Psoas muscle (tissue), 8 donors: ENCODE measurements around the gene CSNK2A3. TPM values are rescaled to one million over a fixed set of nuclear protein-coding genes. Genes with fewer than 3 reads are reported as not detected.

Source experiments
- ATAC-seq, 4 donors: fragments of 200-7000 bp; cut with Tn5 transposase; one replicate each; pipeline ENCODE4 v1.9.1; 2020; ENCODE audit warnings: moderate library complexity in 3 of 4, mild to moderate bottlenecking in 2 of 4
- DNase-seq, 2 donors: peaks; one replicate each; pipeline ENCODE4 v3.0.0-alpha.2; 2020
- H3K27ac ChIP-seq: fragments of 200-600 bp; one replicate; pipeline ENCODE4 v1.8.0; 2022
- H3K27me3 ChIP-seq, 3 donors: fragments of 200-600 bp in 1 of 3; one replicate each; pipeline versions ENCODE4 v1.6.1 to v1.8.0; 2013 to 2022; ENCODE audit warnings: low read length in 2 of 3, mild to moderate bottlenecking in 2 of 3, moderate library complexity in 1 of 3; ENCODE audit not compliant: insufficient read depth in 3 of 3
- H3K36me3 ChIP-seq, 2 donors: fragments of 200-600 bp in 1 of 2; one replicate each; pipeline versions ENCODE4 v1.6.1 to v1.8.0; 2013 to 2022; ENCODE audit warnings: low read depth in 1 of 2, mild to moderate bottlenecking in 1 of 2, moderate library complexity in 1 of 2; ENCODE audit not compliant: insufficient read depth in 1 of 2
- H3K4me1 ChIP-seq: fragments of 200-600 bp; one replicate; pipeline ENCODE4 v1.8.0; 2022
- H3K4me3 ChIP-seq: fragments of 200-600 bp; one replicate; pipeline ENCODE4 v1.8.0; 2022; ENCODE audit warnings: mild to moderate bottlenecking
- H3K9me3 ChIP-seq: fragments of 200-600 bp; one replicate; pipeline ENCODE4 v1.8.0; 2022
- WGBS, 3 donors: extraction: QIAGEN DNeasy Blood & Tissue Kit; methylation state at CpG; one replicate each; pipeline versions ENCODE4 v1.1.6 to v1.1.7; 2013; 5-methylcytosine and 5-hydroxymethylcytosine counted together
- intact Hi-C, 2 donors: fragments of 100-400 bp; cut with DNase I; formaldehyde crosslinking; loops; one replicate each; pipeline versions ENCODE4 v1.11.0 to v1.14.2; 2022
- polyA plus RNA-seq, 3 donors: library from polyadenylated mRNA; stranded (reverse); fragments of 200-250 nt; gene quantifications; one replicate each; pipeline ENCODE4 v1.2.3, GENCODE V29; 2013
- total RNA-seq, 4 donors: library from RNA; stranded (reverse); fragmentation: NEBNext Ultra II Directional in 2 of 4; extraction: Animal tissue kit (Norgen Biotek cat#: 25700) in 2 of 4; gene quantifications; one replicate each; pipeline versions ENCODE4 v1.2.1 to v1.2.4, GENCODE V29; 2021 to 2023
- TF ChIP-seq, protein P1 (sequence below): fragments of 200-600 bp; IDR thresholded peaks from one replicate; pipeline ENCODE4 v1.8.0; 2022; ENCODE audit warnings: antibody characterized with exemption
- donor health status: healthy with polysubstance abuse.
- donor health status: DM: no; HTN: no; CAD: no; lungs with moderate emphysema.
- donor health status: Bipolar disorder and iron deficiency.
- donor health status: healthy.
- donor health status: DM: yes; HTN: yes; CAD: no.
- donor health status: DM: no; HTN: no; CAD: no.
- donor health status: DM: no; HTN: no; CAD: no.
- donor health status: DM: yes; HTN: yes; CAD: no.

Gene CSNK2A3
- total and polyA plus RNA-seq, 7 donors: 0.52 to 2.0 (median 1.3) TPM; not detected in 1

DNA sequence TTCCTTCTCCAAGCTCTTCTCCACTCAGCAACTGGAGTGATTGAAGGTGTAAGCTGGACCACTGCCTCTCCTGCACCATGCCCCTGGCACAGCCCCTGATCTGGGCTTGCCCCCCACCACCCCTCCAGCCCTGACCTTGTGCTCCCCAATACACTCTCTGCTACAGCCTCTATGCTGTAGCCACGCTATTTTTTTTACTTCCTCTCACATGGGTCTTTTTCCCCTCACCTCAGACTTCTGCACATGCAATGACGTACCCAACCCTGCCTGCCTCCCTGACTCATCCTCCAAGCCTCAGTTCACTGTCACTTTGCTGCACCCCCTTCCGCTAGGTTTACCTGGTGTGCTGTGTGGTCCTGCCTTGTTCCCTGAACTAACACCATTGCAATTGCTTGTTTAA, 9.0 kb downstream of the CSNK2A3 start:
- Histone ChIP-seq H3K4me1 (peaks cover 5% of the 10 kb centered on the region), H3K9me3 (no peaks in the 10 kb centered on the region), H3K27ac (no peak overlapping the region), H3K27me3 (no peaks in the 10 kb centered on the region), H3K4me3 (no peak overlapping the region), H3K36me3 (no peaks in the 10 kb centered on the region)
- DNase-seq (no peak), ATAC-seq (no peak)
- TF ChIP-seq, protein P1, sequence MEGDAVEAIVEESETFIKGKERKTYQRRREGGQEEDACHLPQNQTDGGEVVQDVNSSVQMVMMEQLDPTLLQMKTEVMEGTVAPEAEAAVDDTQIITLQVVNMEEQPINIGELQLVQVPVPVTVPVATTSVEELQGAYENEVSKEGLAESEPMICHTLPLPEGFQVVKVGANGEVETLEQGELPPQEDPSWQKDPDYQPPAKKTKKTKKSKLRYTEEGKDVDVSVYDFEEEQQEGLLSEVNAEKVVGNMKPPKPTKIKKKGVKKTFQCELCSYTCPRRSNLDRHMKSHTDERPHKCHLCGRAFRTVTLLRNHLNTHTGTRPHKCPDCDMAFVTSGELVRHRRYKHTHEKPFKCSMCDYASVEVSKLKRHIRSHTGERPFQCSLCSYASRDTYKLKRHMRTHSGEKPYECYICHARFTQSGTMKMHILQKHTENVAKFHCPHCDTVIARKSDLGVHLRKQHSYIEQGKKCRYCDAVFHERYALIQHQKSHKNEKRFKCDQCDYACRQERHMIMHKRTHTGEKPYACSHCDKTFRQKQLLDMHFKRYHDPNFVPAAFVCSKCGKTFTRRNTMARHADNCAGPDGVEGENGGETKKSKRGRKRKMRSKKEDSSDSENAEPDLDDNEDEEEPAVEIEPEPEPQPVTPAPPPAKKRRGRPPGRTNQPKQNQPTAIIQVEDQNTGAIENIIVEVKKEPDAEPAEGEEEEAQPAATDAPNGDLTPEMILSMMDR: no peak
- intact Hi-C loops: no loop called here
- 90 to 97% (median 96%) methylated on average over 3 of the region's 3 CpGs for WGBS, 3 donors

DNA sequence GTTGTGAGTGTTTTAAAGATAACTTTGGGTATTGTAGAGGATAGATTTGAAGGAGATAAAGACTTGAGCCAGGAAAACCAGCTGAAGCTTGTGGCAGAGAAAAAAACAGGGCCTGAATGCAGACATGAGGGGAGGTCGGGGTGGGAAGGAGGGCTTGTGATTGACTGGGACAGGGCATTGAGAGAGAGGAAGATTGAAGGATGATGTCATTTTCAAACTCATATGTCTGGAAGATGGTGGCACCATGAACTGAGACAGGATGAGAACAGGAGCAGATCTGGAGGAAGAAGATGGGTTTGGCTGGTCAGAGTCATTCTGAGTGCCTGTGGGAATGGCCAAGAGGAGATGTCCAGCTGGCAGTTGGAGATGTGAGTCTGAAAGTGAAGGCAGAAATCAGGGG, 14.7 kb downstream of the CSNK2A3 start:
- no peaks in the 10 kb centered on the region for H3K27me3 ChIP-seq
- DNase-seq (no peak), ATAC-seq (no peak)
- 88 to 95% (median 93%) methylated on average over 1 of the region's 1 CpG for WGBS, 3 donors
- H3K4me3 ChIP-seq: no peak overlapping the region
- TF ChIP-seq, protein P1: no peak
- H3K27ac ChIP-seq: no peak overlapping the region
- H3K9me3 ChIP-seq: no peaks in the 10 kb centered on the region
- intact Hi-C loops: no loop called here
- H3K36me3 ChIP-seq: no peaks in the 10 kb centered on the region
- no peaks in the 10 kb centered on the region for H3K4me1 ChIP-seq

DNA sequence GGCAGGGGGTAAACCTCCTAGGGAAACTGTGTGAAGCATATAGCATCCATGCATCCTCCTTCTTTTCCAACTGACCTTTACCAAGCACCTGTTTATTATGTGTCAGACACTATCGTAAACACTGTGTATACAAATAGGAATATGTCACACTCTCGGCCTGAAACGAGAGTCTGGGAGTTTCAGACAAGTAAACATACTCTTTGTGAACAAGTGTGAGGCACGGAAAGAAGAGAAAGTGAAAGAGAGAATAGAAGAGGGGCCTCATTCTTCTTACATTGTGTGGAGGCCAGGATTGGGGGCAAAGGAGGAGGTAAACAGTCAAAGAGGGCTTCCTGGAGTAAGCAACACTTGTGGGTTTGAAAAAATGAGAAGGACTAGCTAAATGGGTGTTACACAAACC, 16.4 kb downstream of the CSNK2A3 start:
- Histone ChIP-seq H3K4me1 (no peaks in the 10 kb centered on the region), H3K4me3 (no peak overlapping the region), H3K9me3 (no peaks in the 10 kb centered on the region), H3K36me3 (no peaks in the 10 kb centered on the region), H3K27me3 (no peaks in the 10 kb centered on the region), H3K27ac (no peak overlapping the region)
- intact Hi-C loops: no loop called here
- DNase-seq (no peak), ATAC-seq (no peak)
- WGBS, 3 donors: 90% methylated on average over 4 of the region's 4 CpGs
- TF ChIP-seq, protein P1: no peak

DNA sequence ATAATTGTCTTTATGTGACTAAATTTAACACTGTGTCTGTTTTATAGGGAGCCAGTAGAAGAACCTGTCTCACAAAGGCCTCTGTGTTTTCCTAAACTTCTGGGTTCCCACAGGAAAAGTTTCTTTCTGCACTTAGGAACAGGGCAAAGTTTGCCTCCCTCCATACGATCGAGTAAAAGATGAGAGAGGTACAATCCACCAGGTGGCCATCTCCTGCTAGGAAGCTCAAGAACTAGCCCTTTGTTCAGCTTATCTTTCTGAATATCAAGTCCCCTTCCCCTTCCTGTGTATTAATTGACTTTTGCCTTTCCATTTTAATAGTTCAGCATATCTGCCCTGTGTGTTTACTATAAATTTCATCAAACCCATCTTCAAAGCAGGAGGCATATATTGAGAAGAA, 18.0 kb downstream of the CSNK2A3 start:
- peaks cover 0 to 6% of the 10 kb centered on the region in 2 donors for H3K36me3 ChIP-seq
- intact Hi-C loops: no loop called here

DNA sequence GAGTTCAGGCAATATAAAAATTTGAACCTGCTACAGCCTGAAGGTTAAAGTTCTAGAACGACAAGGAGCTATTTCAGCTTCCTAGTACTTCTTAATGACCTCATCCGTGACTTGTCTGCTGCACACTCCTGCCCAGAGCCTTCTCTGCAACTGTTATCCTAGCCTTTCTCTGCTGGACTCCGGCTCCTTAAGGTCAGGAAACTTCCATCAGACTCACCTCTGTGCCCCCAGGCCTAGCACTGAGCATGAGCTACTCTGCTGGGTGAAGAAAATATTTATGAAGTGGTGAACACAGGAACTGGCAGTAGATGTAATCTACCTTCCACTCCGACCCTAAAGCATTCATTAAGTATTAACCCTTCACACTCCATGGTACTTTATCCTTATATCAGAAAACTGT, 18.4 kb downstream of the CSNK2A3 start:
- intact Hi-C loops: no loop called here
- Histone ChIP-seq H3K4me3 (no peak overlapping the region), H3K27ac (no peak overlapping the region), H3K27me3 (no peaks in the 10 kb centered on the region), H3K36me3 (peaks cover 0 to 8% of the 10 kb centered on the region in 2 donors), H3K9me3 (no peaks in the 10 kb centered on the region), H3K4me1 (no peaks in the 10 kb centered on the region)
- WGBS, 3 donors: 64 to 82% (median 70%) methylated on average over 4 of the region's 4 CpGs
- TF ChIP-seq, protein P1: no peak
- ATAC-seq: no peak
- no peak for DNase-seq

More for the DNA sequence above, 18.0 kb downstream of the CSNK2A3 start:
- H3K27ac ChIP-seq: no peak overlapping the region
- no peaks in the 10 kb centered on the region for H3K4me1 ChIP-seq
- no peak overlapping the region for H3K4me3 ChIP-seq
- no peaks in the 10 kb centered on the region for H3K9me3 ChIP-seq
- H3K27me3 ChIP-seq: no peaks in the 10 kb centered on the region
- DNase-seq (no peak), ATAC-seq (no peak)
- TF ChIP-seq, protein P1: no peak
- 80 to 92% (median 88%) methylated on average over 2 of the region's 2 CpGs for WGBS, 3 donors
